Islet precursor cell (in vitro differentiated cells): Measurements from ENCODE around the gene CEP350.
"Not testable (repeated sequence)": the region's sequence is repeated elsewhere in the genome, so short reads cannot be mapped to it uniquely, and the experiment has no call there.

ENCODE experiments used
- DNase-seq: peaks from one replicate; pipeline ENCODE4 v3.0.0-alpha.2; 2018

The CEP350 gene

DNA sequence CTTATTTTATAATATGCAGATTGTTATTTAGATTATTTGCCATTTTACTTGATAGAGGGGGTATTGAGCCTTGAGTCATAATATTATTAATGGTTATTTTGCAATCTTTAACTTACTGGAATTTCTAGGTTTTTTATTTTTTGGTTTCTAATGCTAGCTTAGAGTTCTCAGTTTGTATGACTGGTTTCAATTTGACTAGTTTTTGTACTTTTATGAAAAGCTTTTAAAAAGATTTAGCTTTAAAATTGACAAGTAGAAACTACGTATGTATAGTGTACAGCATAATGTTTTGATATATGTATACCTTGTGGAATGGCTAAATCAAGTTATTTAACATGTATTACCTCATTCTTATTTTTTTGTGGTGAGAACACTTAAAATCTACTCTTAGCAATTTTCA is 41.5 kb downstream of the CEP350 start:
- no peak for DNase-seq

DNA sequence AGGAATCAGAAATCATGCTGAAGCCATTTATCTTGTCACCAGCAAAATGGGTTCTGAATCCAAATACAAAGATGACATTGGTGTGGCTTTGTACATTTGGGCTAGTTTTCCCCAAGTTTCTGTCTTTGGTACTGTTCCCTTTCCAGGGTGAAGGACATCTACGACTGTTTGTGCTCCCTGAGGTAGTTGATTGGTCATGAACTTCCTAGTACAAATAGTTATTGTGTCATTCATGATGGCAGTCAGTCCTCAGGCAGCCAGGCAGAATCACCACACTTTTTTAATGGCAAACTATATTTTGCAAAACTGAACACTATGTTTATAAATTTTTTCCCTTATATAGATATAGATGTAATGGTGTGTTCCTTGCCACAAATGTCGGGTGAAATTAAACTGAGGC is 46.0 kb downstream of the CEP350 start:
- no peak for DNase-seq

DNA sequence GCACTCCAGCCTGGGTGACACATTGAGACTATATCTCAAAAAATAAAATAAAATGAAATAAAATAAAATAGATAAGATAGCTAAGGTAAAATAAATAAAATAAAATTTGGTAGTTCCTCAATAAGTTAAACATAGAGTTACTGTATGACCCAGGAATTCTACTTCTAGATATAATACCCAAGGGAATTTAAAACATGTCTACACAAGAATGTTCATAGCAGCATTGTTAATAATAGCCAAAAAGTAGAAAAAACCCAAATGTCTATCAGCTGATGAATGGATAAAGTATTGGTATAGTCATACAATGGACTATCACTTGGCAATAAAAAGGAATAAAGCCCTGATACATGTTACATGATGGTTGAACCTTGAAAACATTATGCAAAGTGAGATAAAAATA is 47.8 kb downstream of the CEP350 start:
- no peak for DNase-seq

DNA sequence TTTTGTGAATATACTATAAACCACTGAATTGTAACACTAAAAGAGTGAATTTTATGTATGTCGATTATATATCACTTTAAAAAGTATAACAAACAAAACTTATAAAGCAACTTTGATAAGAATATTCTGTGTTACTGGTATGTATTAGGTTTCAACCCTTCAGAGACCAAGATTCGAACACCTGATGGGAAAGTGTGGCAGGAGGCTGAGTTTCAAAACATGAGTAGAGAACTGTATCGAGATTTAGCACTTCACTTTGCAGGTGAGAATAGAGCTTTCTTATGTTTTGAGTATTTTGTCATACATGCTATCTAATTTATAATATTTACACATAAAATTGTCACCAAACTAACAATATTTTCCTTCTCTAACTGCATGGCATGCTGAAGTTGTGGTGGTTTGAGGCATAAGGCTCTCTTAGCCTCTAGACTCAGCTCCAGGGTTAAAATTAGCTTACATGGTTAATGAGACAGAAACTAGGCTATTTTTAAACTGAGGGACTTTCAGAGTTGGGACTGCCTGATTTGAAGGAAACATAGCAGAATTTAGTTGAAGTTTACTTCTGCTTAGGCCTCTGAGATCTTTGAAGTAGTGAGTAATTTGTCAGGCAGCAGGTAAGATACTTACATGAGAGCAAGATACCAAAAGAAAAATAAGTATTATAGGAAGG is 48.6 kb downstream of the CEP350 start:
- no peak for DNase-seq

DNA sequence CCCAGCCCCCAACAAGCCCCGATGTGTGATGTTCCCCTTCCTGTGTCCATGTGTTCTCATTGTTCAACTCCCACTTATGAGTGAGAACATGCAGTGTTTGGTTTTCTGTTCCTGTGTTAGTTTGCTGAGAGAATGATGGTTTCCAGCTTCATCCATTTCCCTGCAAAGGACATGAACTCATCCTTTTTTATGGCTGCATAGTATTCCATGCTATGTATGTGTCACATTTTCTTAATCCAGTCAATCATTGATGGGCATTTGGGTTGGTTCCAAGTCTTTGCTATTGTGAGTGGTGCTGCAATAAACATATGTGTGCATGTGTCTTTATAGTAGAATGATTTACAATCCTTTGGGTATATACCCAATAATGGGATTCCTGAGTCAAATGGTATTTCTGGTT is 52.2 kb downstream of the CEP350 start:
- DNase-seq, result not testable (repeated sequence)

DNA sequence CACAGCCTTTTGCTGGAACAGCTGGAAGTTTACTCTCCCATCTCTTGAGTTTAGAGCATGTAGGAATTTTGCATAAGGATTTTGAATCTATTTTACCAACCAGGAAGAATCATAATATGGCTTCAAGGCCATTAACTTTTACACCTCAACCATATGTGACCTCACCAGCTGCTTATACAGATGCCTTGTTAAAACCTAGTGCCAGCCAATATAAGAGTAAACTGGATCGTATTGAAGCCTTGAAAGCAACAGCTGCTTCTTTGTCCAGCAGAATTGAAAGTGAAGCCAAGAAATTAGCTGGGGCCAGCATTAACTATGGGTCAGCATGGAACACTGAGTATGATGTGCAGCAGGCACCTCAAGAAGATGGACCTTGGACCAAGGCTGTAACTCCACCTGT is 65.4 kb downstream of the CEP350 start:
- no peak for DNase-seq

DNA sequence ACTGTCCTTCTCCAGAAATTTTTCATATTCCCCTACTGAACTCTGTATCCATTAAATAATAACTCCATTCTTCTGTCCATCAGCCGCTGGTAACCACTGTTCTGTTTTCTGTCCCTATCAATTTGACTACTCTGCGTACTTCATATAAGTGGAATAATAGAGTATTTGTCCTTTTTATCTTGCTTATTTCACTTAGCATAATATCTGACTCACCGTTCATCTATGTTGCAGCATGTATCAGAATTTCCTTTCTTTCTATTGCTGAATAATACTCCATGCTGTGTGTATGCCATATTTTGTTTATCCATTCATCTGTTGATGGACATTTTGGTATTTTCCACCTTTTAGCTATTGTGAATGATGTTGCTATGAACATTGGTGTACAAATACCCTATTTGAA is 71.9 kb downstream of the CEP350 start:
- DNase-seq, result no peak

DNA sequence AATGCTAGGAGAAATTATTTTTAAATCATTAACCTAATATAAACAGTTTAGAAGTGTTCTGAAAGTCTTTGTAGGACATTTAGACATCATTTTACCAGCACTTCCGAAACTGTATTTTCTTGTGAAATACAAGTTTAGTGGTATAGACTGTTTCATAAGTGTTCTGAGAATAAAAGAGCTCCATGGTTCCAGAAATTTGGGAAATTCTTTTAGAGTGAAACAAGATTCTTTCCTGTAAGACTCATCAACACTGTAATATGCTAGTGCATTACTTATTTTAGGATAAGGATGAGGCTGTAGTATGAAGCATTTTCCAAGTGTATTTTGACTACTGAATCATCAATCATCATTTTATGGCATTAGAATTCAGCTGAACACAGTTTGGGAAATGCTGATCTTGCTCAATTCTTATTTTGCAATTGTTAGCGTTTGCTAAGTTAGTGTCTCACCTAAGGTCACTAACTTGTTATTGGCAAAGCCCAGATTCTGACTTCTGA is 73.4 kb downstream of the CEP350 start:
- DNase-seq, result no peak

DNA sequence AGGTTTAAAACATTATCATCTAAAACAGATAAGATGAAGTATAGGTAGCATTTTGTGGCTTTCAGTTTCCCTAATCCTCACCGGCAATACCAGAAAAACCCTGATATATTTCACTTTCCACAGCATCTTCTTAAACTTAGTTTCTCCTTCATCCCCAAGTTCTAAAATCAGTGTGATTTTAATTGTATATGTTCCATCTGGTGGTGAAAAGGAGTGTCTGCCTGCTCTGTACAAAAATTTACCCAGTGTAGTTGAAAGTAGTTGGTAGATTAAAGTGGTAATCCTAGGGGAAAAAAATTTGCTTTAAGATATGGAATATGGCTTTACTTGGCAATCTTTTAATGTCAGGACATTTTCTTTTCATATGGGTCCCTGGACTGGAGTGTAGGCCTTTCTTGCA is 74.3 kb downstream of the CEP350 start:
- no peak for DNase-seq

DNA sequence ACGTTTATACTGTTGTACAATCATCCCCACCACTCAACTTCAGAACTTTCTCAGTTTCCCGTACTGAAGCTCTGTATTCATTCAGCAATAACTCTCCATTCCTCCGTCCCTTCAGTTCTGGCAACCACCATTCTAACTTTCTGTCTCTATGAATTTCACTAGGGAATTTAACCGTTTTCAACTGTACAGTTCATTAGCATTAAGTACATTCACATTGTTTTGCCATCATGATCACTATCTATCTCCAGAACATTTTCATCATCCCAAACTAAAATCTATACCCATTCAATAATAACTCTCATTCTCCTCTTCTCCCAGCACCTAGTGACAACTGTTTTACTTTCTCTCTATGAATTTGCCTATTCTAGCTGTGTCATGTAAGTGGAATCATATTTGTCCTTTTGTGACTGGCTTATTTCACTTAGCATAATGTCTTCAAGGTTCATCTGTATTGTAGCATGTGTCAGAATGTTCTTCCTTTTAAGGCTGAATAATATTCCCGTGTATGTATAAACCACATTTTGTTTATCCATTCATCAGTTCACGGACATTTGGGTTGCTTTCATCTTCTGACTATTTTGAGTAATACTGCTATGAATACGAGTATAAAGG is 75.0 kb downstream of the CEP350 start:
- DNase-seq, result no peak

DNA sequence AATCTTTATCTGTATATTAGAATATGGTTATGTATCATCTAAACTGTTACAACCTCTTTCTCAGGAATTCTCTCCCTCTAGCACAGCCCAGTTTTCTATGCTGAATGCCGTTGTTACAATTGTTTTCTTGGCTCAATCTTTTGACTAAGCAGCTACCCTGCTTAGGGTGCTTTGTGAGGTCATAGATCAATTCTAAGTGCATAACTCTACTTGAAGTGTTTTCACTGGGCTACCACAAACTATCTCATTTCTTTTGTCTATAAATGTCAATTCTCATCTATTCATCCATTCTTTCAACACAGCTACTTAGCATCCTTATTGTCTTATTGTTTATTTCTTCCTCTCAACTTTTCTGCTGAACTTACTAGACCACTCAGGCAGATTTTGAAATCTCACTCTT is 77.1 kb downstream of the CEP350 start:
- no peak for DNase-seq

DNA sequence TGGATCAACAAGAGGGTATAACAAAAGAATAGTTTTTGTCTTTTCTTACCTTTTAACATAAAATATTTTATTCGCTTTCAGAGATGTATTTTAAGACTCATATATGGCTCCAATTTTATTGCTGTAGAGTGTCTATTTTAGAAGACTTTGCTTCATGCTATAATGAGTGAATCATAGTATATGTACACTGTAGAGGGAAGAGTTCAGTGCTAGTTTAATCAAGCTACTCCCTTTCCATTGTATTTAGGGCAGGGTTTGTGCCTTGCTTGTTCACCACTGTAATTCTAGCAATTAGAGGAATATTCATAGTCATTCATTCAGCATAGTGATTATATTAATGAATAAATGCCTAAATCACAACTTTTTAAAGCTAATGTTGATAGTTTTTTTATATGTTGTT is 78.8 kb downstream of the CEP350 start:
- no peak for DNase-seq

DNA sequence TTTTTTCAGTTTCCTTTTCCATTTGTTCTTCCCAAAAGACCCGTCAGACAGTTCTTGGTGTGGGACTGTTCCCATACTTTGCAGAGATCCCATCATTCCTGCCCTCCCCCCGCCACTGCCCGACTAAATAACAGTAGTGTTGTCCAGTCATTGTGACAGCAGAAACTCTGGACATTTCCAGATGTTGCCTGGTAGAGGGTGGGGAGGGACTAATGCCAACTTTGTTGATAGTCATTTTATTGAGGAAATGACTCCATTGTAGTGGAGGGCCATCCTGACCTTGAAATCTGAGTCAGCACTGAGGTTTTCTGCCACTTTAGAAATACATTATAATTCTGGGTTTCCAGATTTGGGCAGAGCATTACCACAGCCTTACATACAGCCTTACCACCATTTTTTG is 85.4 kb downstream of the CEP350 start:
- no peak for DNase-seq

DNA sequence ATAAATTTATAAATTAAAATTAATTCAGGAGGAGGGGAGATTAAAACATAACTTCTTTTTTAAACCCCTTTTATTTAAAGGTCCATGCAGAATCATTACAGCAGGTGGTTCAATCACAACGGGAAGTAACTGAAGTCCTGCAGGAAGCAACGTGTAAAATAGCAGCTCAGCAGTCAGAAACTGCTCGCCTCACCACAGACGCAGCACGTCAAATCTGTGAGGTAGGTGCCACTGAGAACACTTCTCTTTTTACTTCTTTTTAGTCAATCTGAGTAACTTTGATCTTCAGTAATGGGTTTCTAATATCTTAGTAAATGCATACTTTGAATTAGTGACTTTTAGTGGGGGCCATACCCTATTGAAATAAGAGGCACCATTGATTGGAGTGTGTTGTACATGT is 87.0 kb downstream of the CEP350 start:
- DNase-seq, result no peak

DNA sequence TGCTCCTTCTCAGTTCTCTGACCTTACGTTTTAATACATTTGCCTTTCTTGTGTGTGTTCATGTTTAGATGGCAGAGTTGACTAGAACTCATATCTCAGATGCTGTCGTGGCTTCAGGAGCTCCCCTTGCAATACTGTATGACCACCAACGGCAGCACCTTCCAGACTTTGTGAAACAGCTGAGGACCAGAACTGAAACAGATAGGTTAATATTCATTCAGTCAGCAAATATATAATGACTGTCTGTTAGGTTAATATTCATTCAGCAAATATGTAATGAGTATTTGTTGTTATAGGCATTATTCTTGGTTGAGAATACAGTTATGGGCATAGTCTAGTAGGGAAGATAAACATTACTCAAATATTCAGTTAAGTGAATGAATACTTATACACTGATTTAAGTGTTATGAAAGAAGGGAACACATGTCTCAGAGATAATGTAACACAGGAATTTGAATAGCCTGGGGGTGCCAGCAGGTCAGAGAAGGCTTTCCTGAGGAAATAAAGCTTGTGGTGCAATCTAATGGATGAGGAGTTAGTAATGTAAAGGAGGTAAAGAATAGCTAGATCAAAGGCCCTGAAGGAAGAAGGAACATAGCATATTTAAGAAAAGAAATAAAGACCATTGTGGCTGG is 88.5 kb downstream of the CEP350 start:
- no peak for DNase-seq

DNA sequence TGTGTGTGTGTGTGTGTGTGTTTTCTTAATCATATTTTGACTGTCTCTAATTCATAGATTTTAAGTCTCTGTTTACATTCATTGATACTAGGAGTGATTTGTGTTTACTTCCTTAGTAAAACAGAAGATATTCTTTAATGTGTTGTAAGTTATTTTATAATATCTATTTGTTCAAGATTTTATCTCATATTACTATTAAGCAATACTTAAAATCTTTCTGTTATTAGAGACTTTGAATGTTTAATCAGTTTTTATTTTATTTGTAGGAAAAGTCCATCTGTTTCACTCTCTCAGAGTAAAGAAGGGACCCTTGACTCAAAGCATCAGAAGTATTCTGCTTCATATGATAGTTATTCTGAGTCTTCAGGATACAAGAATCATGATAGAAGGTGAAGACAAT is 89.2 kb downstream of the CEP350 start:
- no peak for DNase-seq

DNA sequence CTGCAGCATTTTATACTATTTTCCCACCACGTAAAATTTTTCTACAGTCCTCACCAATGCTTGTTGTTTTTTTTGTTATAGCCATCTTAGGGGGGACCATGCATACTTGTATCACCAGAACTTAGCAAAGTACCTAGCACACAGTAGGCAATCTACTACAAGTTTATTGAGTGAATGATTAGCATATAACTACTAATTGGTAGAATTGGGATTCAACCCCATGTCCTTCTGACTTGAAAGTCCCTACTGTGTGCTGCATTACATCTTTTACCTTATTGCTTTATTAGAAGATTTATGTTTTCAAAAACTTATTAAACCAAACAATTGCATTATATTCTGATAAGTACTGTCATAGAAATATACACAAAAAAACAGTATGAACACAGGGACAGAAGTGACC is 92.1 kb downstream of the CEP350 start:
- DNase-seq, result no peak

DNA sequence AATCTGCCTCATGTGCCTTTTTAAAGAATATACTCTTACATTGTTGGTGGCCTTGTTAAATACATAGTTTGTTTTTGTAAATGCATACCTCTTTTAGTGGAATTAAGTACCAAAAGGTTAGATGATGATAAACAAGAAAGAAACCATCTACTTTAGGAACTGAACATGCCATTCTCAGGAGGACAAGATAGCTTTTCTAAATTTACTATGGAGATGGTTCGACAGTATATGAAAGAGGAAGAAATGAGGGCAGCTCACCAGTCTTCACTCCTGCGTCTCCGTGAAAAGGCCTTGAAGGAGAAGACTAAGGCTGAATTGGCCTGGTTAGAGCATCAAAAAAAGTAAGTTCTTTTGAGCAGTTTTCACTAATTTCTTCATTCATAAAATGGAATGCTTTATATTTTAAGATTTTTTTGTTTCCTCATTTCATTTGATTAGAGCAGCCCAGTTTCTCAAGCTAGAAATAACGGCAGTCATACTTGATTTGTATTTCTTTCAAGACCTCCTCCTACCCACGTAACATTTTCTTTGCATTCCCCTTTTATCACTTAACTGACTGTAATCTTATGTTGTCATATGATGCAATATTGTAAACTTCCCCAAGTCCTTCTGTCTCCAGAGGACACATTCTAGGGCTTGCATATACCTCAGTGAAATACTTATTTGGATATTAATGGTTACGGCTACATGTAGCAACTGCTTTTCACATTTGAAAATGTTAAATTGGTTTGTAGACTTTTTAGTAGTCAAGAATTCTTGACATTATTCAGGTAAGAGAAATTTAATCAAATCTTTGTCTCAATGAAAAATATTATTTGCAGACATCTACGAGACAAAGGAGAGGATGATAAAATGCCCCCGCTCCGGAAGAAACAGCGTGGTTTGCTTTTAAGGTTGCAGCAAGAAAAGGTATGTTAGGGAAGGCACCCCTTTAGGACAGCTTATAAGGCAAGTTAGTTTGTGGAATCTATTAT is 99.3 kb downstream of the CEP350 start:
- no peak for DNase-seq

DNA sequence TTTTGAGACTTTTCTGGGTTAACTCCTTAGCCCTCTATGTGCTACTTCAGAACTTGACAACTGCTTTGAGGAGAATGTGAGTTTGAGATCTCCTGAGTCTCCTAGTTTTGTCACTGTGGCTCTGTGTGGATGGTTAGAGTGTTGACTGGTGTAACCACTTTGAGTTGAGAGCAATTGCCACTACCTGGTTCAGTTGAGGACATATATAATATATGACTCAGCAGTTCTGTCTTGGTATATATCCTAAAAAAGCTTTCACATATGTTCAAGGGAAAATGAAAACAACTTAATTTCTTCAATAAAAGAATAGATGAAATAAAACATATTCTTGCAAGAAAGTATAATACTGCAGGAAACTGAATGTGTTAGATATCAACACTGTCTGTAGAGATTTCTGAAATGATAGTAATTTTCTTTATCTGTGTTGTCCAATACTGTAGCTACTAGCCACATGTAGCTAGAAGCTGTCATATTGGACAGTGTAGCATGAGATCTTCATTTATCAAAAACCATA is 103.3 kb downstream of the CEP350 start:
- no peak for DNase-seq

DNA sequence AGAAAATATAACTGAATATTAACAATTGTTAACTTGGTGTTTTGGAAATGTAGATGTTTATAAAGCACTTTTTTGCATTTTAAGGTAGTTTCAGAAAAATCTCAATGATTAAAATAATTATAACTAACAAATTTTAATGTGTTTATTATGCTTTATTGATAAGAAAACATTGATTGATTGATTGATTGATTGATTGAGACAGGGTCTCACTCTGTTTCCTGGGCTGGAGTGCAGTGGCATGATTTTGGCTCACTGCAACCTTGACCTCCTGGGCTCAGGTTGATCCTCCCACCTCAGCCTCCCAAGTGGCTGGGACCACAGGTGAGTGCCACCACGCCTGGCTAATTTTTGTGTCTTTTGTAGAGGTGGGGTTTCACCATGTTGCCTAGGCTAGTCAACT is 106.4 kb downstream of the CEP350 start:
- DNase-seq, result no peak

DNA sequence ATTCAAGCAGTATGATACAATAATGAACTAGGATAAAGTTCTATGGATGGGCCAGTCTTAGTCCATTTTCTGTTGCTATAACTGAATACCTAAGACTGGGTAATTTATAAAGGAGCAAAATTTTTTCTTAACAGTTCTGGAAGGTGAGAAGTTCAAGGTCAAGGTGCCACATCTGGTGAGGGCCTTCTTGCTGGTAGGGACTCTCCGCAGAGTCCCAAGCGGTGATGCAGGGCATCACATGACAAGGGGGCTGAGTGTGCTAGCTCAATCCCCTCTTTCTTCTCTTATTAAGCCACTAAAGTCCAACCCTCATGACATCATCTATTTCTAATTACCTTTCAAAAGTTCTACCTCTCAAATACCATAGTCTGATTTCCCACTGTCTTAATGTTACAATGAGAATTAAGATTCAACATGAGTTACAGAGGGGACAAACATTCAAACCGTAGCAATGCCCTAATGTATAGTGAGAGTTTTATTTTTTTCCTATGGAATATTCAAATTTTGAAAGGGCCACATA is 107.9 kb downstream of the CEP350 start:
- no peak for DNase-seq

DNA sequence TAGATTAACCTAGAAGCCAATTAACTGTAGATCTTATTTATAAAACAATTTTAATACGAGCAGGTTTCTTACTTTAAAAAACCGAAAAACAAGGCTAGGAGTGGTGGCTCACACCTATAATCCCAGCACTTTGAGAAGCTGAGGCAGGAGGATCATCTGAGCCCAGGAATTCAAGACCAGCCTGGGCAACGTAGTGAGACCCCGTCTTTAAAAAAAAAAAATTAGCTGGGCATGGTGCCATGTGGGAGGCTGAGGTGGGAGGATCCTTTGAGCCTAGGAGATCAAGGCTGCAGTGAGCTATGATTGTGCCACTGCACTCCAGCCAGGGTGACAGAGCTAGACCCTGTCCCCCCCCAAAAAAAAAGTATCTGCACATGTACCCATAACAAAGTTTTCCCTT is 110.8 kb downstream of the CEP350 start:
- DNase-seq, result no peak

DNA sequence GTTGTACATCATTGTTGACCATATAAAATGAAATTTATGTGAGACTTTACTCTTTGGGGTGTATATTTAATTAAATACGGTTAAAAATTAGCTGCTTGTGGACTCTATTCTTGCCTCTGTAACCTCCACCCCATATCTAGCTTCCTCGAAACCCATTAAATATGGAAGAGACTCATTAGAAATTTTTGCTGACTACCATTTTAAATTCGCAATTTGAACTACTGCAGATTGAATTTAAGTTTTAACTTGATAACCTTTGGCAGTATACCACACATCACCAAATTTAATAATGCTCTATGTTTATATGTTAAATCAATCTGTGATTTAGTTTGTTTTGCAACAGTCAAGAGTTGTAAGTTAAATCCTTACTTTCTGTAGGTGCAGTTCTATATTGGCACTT is 111.5 kb downstream of the CEP350 start:
- DNase-seq, result no peak
